Calu3 (cell line): Measurements from ENCODE around the gene PRG2. TPM values are rescaled to one million over a fixed set of nuclear protein-coding genes. Genes with fewer than 3 reads are reported as not detected.

Source experiments
- BruUV-seq: library from RNA; stranded (reverse); fragments of 400-500 nt; replicated peaks from 2 replicates; lab custom pipeline; 2021; lab: Mats Ljungman, UMichigan
- CTCF ChIA-PET: fragments of 300-600 bp; sonication (Branson Sonifier 250); formaldehyde crosslinking; loops from one replicate; lab custom pipeline; 2022; ENCODE audit warnings: antibody characterized with exemption; lab: Charles Lee
- DNase-seq: peaks from one replicate; pipeline ENCODE4 v3.0.0; 2022
- H3K27ac Mint-ChIP-seq: one replicate; pipeline ENCODE4 v1.8.0; 2022; ENCODE audit warnings: mixed read lengths; ENCODE audit not compliant: unreplicated experiment
- H3K27me3 Mint-ChIP-seq: one replicate; pipeline ENCODE4 v1.8.0; 2022; ENCODE audit warnings: mixed read lengths; ENCODE audit not compliant: unreplicated experiment
- H3K36me3 Mint-ChIP-seq: one replicate; pipeline ENCODE4 v1.8.0; 2022; ENCODE audit warnings: mild to moderate bottlenecking, moderate library complexity, mixed read lengths; ENCODE audit not compliant: insufficient read depth, unreplicated experiment
- H3K4me1 Mint-ChIP-seq: one replicate; pipeline ENCODE4 v1.8.0; 2022; ENCODE audit warnings: mild to moderate bottlenecking, low read depth, mixed read lengths; ENCODE audit not compliant: unreplicated experiment
- H3K4me3 Mint-ChIP-seq: one replicate; pipeline ENCODE4 v1.8.0; 2022; ENCODE audit warnings: mild to moderate bottlenecking, low read depth, moderate library complexity, mixed read lengths; ENCODE audit not compliant: unreplicated experiment
- H3K9me3 Mint-ChIP-seq: one replicate; pipeline ENCODE4 v1.8.0; 2022; ENCODE audit warnings: low read depth, mixed read lengths; ENCODE audit not compliant: unreplicated experiment
- intact Hi-C: fragments of 100-400 bp; cut with micrococcal nuclease; formaldehyde crosslinking; loops from one replicate; pipeline ENCODE4 v1.10.0; 2022; ENCODE audit not compliant: unreplicated experiment
- total RNA-seq: library from RNA; stranded (reverse); gene quantifications from 2 replicates; pipeline ENCODE4 v1.2.3, GENCODE V29; 2022
- TF ChIP-seq, protein P1 (sequence below): fragments of 200-600 bp; IDR thresholded peaks from one replicate; pipeline ENCODE4 v1.8.0; 2022; ENCODE audit warnings: antibody characterized with exemption; ENCODE audit not compliant: unreplicated experiment

The PRG2 gene
- total RNA-seq, 1 experiment from 2014 or later = not detected

- intact Hi-C loops = no loop called here
- Mint-ChIP-seq H3K27me3 (peaks cover 64% of the 10 kb centered on the region), H3K36me3 (no peaks in the 10 kb centered on the region), H3K9me3 (no peaks in the 10 kb centered on the region), H3K27ac (no peak overlapping the region), H3K4me3 (no peak overlapping the region), H3K4me1 (no peaks in the 10 kb centered on the region)
- CTCF ChIA-PET = interaction anchor here (0.6 kb wide), 1 partner anchor 56 kb away, joined by 11 read pairs; no protein-coding TSS in a partner anchor
- no peak for DNase-seq
- no TSS peak for BruUV-seq
- TF ChIP-seq, protein P1, sequence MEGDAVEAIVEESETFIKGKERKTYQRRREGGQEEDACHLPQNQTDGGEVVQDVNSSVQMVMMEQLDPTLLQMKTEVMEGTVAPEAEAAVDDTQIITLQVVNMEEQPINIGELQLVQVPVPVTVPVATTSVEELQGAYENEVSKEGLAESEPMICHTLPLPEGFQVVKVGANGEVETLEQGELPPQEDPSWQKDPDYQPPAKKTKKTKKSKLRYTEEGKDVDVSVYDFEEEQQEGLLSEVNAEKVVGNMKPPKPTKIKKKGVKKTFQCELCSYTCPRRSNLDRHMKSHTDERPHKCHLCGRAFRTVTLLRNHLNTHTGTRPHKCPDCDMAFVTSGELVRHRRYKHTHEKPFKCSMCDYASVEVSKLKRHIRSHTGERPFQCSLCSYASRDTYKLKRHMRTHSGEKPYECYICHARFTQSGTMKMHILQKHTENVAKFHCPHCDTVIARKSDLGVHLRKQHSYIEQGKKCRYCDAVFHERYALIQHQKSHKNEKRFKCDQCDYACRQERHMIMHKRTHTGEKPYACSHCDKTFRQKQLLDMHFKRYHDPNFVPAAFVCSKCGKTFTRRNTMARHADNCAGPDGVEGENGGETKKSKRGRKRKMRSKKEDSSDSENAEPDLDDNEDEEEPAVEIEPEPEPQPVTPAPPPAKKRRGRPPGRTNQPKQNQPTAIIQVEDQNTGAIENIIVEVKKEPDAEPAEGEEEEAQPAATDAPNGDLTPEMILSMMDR = no peak
Observed at GRCh38 chr11:57368845-57369232, 21.6 kb downstream of the PRG2 start.

- H3K4me1 Mint-ChIP-seq = no peaks in the 10 kb centered on the region
- CTCF ChIA-PET = interaction anchor here (0.6 kb wide), 1 partner anchor 56 kb away, joined by 11 read pairs; no protein-coding TSS in a partner anchor
- no peaks in the 10 kb centered on the region for H3K9me3 Mint-ChIP-seq
- H3K4me3 Mint-ChIP-seq = no peak overlapping the region
- TF ChIP-seq, protein P1 = no peak
- H3K36me3 Mint-ChIP-seq = no peaks in the 10 kb centered on the region
- H3K27ac Mint-ChIP-seq = no peak overlapping the region
- no peak for DNase-seq
- intact Hi-C loops = no loop called here
- BruUV-seq = no TSS peak
- H3K27me3 Mint-ChIP-seq = peaks cover 64% of the 10 kb centered on the region
Observed at GRCh38 chr11:57368106-57368844, 22.2 kb downstream of the PRG2 start.

DNA sequence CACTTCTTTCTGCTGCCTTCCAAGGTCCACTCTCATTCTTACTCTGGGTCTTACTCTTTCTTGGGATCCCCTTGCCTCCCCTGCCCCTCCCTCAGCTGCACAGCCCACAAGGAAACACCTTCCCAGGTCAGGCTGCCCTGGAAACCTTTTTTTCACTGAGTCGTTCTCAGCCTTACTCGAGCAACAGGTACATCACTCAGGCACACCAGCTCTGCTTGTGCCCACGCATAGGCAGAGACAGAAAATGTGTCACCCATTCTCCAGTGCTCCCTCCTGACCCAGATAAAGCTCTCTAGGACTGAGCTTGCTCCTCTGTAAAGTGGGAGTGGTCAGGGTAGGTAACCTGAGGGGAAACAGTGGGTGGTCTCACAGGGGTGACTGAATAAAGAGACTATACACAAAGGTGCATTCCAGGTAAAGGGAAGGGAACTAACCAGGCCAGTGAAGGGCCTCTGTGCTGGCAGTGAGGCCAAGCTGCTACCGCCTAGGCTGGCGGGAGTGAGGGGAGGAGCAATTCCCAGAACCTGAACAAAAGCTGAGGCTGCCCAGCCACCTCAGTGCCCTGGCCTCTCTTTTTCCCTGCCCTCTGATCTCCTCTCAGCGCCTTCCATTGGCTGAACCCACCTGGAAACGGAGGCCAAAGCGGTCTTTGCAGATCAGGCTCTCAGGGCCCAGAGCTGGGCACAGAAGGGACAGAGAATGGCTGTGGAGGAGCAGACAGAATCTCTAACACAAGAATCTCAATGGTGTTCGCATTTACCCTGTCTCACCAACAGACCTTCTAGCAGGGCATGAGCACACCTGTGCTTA lies 25.4 kb downstream of the PRG2 start:
- Mint-ChIP-seq H3K4me1 (peaks cover 6% of the 10 kb centered on the region), H3K4me3 (no peak overlapping the region), H3K9me3 (no peaks in the 10 kb centered on the region), H3K36me3 (no peaks in the 10 kb centered on the region), H3K27me3 (peaks cover 68% of the 10 kb centered on the region), H3K27ac (no peak overlapping the region)
- TF ChIP-seq, protein P1 = no peak
- intact Hi-C loops = no loop called here
- CTCF ChIA-PET = no interaction called here
- BruUV-seq = no TSS peak
- DNase-seq = no peak

GRCh38 chr11:57363131-57364080 lies 27.0 kb downstream of the PRG2 start:
- Mint-ChIP-seq H3K4me1 (peaks cover 6% of the 10 kb centered on the region), H3K9me3 (no peaks in the 10 kb centered on the region)
- intact Hi-C loops = no loop called here

More at GRCh38 chr11:57363131-57364080, 27.0 kb downstream of the PRG2 start:
- Mint-ChIP-seq H3K27ac (no peak overlapping the region), H3K36me3 (no peaks in the 10 kb centered on the region), H3K4me3 (no peak overlapping the region), H3K27me3 (peaks cover 63% of the 10 kb centered on the region)
- no TSS peak for BruUV-seq
- CTCF ChIA-PET = interaction anchor here (0.5 to 0.6 kb wide), 2 partner anchors 36 to 169 kb away, joined by 3 read pairs; no protein-coding TSS in a partner anchor
- TF ChIP-seq, protein P1 = no peak
- no peak for DNase-seq
